Fibroblast of lung (primary cell): Measurements from ENCODE around the gene SMIM13. TPM values are rescaled to one million over a fixed set of nuclear protein-coding genes. Genes with fewer than 3 reads are reported as not detected.

ENCODE experiments used
- DNase-seq, 2 donors: peaks; one replicate each; pipeline versions ENCODE4 v3.0.0 to v3.0.0-alpha.2; 2010; ENCODE audit warnings: low read depth in 2 of 2
- H2AFZ ChIP-seq: 2 replicates; pipeline ENCODE4 v1.5.1; 2012; ENCODE audit warnings: low read length, control low read depth, inconsistent platforms
- H3K27ac ChIP-seq: 2 replicates; pipeline ENCODE4 v1.5.1; 2011; ENCODE audit warnings: low read length, control low read depth; ENCODE audit not compliant: insufficient read depth
- H3K27me3 ChIP-seq: 2 replicates; pipeline ENCODE4 v1.5.1; 2011; ENCODE audit warnings: mild to moderate bottlenecking, low read length; ENCODE audit not compliant: control insufficient read depth, insufficient read depth
- H3K36me3 ChIP-seq: 2 replicates; pipeline ENCODE4 v1.5.1; 2011; ENCODE audit warnings: low read length; ENCODE audit not compliant: control insufficient read depth, insufficient read depth
- H3K4me1 ChIP-seq: 2 replicates; pipeline ENCODE4 v1.5.1; 2011; ENCODE audit warnings: low read length; ENCODE audit not compliant: control insufficient read depth, insufficient read depth; ENCODE audit errors: extremely low read depth
- H3K4me2 ChIP-seq: 2 replicates; pipeline ENCODE4 v1.5.1; 2011; ENCODE audit warnings: low read length, control low read depth; ENCODE audit not compliant: insufficient read depth; ENCODE audit errors: extremely low read depth
- H3K4me3 ChIP-seq, 4 experiments: fragments of 200-600 bp in 1 of 4; sonication (generic) in 1 of 4; replicated peaks in 1 of 4; 2 replicates each; pipeline ENCODE4 v1.5.1; 2011 to 2016; ENCODE audit warnings: low read length in 4 of 4, low read depth in 3 of 4, mild to moderate bottlenecking in 3 of 4, control low read depth in 2 of 4, inconsistent platforms in 1 of 4, mixed read lengths in 1 of 4; ENCODE audit not compliant: insufficient read depth in 1 of 4; ENCODE audit errors: control extremely low read depth in 1 of 4
- H3K79me2 ChIP-seq: 2 replicates; pipeline ENCODE4 v1.5.1; 2012; ENCODE audit warnings: mild to moderate bottlenecking, low read length, inconsistent platforms; ENCODE audit not compliant: control insufficient read depth, insufficient read depth
- H3K9ac ChIP-seq: 2 replicates; pipeline ENCODE4 v1.5.1; 2011; ENCODE audit warnings: mild to moderate bottlenecking, low read length, control low read depth; ENCODE audit not compliant: insufficient read depth
- H3K9me3 ChIP-seq: 2 replicates; pipeline ENCODE4 v1.5.1; 2012; ENCODE audit warnings: low read depth, low read length; ENCODE audit not compliant: control insufficient read depth, insufficient read depth
- H4K20me1 ChIP-seq: 2 replicates; pipeline ENCODE4 v1.5.1; 2011; ENCODE audit warnings: low read length; ENCODE audit not compliant: control insufficient read depth, insufficient read depth; ENCODE audit errors: extremely low read depth
- CTCF ChIP-seq, 2 donors: IDR thresholded peaks in 1 of 2; conservative IDR thresholded peaks in 1 of 2; 1 replicate in 1 of 2; 2 replicates in 1 of 2; pipeline ENCODE4 v1.5.1; 2011 to 2012; ENCODE audit warnings: low read length in 2 of 2, control low read depth in 1 of 2, inconsistent platforms in 1 of 2, low read depth in 1 of 2, mild to moderate bottlenecking in 1 of 2
- EZH2 ChIP-seq: IDR thresholded peaks from 2 replicates; pipeline ENCODE4 v1.5.1; 2012; ENCODE audit warnings: low read length, control low read depth, mild to moderate bottlenecking; ENCODE audit errors: missing control alignments
- polyA plus RNA-seq, 2 donors: library from polyadenylated mRNA; depleted of rRNA in 1 of 2; stranded (reverse) in 1 of 2; unstranded in 1 of 2; fragments of >200 nt; gene quantifications; 2 replicates each; pipeline ENCODE4 v1.2.1, GENCODE V29; 2011 to 2012; ENCODE audit warnings: missing spikeins in 1 of 2
- total RNA-seq: library from RNA; depleted of rRNA; stranded (reverse); fragments of >200 nt; gene quantifications from 2 replicates; pipeline ENCODE4 v1.2.1, GENCODE V29; 2014

The SMIM13 gene
- total and polyA plus RNA-seq, 2 donors (not counting 1 experiment from before 2014, with no cell fraction given), result 6.9 to 7.4 TPM

DNA sequence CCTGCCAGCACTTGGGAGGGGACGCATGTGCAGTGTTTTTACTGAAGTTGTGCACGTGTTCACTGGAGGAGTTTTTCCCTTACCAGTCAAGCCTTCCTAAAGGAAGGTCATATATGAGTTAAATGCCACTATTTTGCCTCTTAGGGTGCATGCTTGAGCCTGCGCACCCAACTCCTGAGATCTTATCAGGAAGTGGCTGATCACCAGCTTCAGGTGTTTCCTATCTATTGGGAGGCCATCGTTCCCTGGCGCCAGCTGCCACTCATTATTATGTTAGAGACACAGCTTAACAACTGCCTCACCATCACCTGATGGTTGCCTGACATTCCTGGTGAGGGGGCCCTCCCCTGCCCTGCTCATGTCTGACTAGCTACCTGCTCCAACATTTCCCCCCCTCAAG lies 9.4 kb downstream of the SMIM13 start:
- no peak for DNase-seq
- H3K9ac ChIP-seq, result no peak overlapping the region
- H3K4me1 ChIP-seq, result no peaks in the 10 kb centered on the region
- no peaks in the 10 kb centered on the region for H3K27me3 ChIP-seq
- TF ChIP-seq CTCF (conservative IDR thresholded peaks at IDR 0.05 in 1 of 2, IDR thresholded peaks at IDR 0.05 in 1 of 2; ENCODE audit: low read depth in 1 of 2, low read length in 2 of 2), result no peak
- no peak for TF ChIP-seq EZH2
- H3K27ac ChIP-seq, result no peak overlapping the region
- H3K4me3 ChIP-seq, result no peak overlapping the region
- H3K79me2 ChIP-seq, result peaks cover 61% of the 10 kb centered on the region
- no peaks in the 10 kb centered on the region for H4K20me1 ChIP-seq
- H2AFZ ChIP-seq, result no peak overlapping the region
- no peaks in the 10 kb centered on the region for H3K36me3 ChIP-seq
- no peaks in the 10 kb centered on the region for H3K9me3 ChIP-seq
- no peak overlapping the region for H3K4me2 ChIP-seq

GRCh38 chr6:11108726-11109125 lies 15.1 kb downstream of the SMIM13 start:
- Histone ChIP-seq H2AFZ (no peak overlapping the region), H3K36me3 (no peaks in the 10 kb centered on the region), H3K9ac (no peak overlapping the region), H3K4me2 (no peak overlapping the region), H3K9me3 (no peaks in the 10 kb centered on the region), H3K27ac (no peak overlapping the region), H3K27me3 (no peaks in the 10 kb centered on the region), H3K4me1 (no peaks in the 10 kb centered on the region), H4K20me1 (no peaks in the 10 kb centered on the region), H3K79me2 (peaks cover 40% of the 10 kb centered on the region), H3K4me3 (no peak overlapping the region)
- no peak for DNase-seq
- TF ChIP-seq EZH2, result no peak
- TF ChIP-seq CTCF (conservative IDR thresholded peaks at IDR 0.05 in 1 of 2, IDR thresholded peaks at IDR 0.05 in 1 of 2; ENCODE audit: low read depth in 1 of 2, low read length in 2 of 2), result no peak

GRCh38 chr6:11110921-11111768 lies 17.5 kb downstream of the SMIM13 start, which contains the start of gene ERVFRD-1:
ERVFRD-1 (minus strand) TSS chr6:11111725; CDS start chr6:11105310, 6,415 bp downstream.
- TF ChIP-seq EZH2, result no peak
- no peak for TF ChIP-seq CTCF (conservative IDR thresholded peaks at IDR 0.05 in 1 of 2, IDR thresholded peaks at IDR 0.05 in 1 of 2; ENCODE audit: low read depth in 1 of 2, low read length in 2 of 2)
- H3K79me2 ChIP-seq, result peaks cover 29% of the 10 kb centered on the region
- no peak within 1 kb of the TSS for H3K4me2 ChIP-seq
- no peak within 1 kb of the TSS for H3K9ac ChIP-seq
- no peak for DNase-seq
- no peaks in the 10 kb centered on the region for H3K4me1 ChIP-seq
- H2AFZ ChIP-seq, result no peak within 1 kb of the TSS
- H4K20me1 ChIP-seq, result no peaks in the 10 kb centered on the region
- H3K27me3 ChIP-seq, result no peaks in the 10 kb centered on the region
- no peaks in the 10 kb centered on the region for H3K9me3 ChIP-seq
- H3K27ac ChIP-seq, result no peak within 1 kb of the TSS
- H3K36me3 ChIP-seq, result no peaks in the 10 kb centered on the region
- H3K4me3 ChIP-seq, result no peak within 1 kb of the TSS
